Measurements from ENCODE around the gene RNASE12.

GRCh38 chr14:20611277-20611676 lies 20.1 kb upstream of the RNASE12 start:
- TF ChIP-seq CTCF (IDR thresholded peaks at IDR 0.05) (no peak), POLR2A (IDR thresholded peaks at IDR 0.05) (no peak)
